Activated CD4-positive, alpha-beta T cell treated with anti-CD3 and anti-CD28 coated beads, Interleukin-2, amount 50 U/mL, for 24 hours (primary cell): ENCODE data around the gene ELOVL5.
A peak's percentile ranks its signal among the peaks of the same experiment; 100 is the strongest.
"Not testable (repeated sequence)": the region's sequence is repeated elsewhere in the genome, so short reads cannot be mapped to it uniquely, and the experiment has no call there.

Experiments
- DNase-seq, 2 donors: peaks; one replicate each; pipeline ENCODE4 v3.0.0-alpha.2; 2020; ENCODE audit warnings: low read depth in 1 of 2, low spot score in 1 of 2

ELOVL5 gene

GRCh38 chr6:53359095-53359842, 10.5 kb upstream of the ELOVL5 start:
- peak; percentile 74 to 82 for DNase-seq

- no peak for DNase-seq
Measured at GRCh38 chr6:53358440-53359094, 9.8 kb upstream of the ELOVL5 start.

GRCh38 chr6:53357576-53358360, 9.0 kb upstream of the ELOVL5 start:
- DNase-seq, result no peak

- no peak for DNase-seq
Measured at GRCh38 chr6:53353624-53354023, 4.9 kb upstream of the ELOVL5 start.

GRCh38 chr6:53352360-53352759, 3.6 kb upstream of the ELOVL5 start:
- DNase-seq, result no peak

- no peak for DNase-seq
Measured at GRCh38 chr6:53349209-53349693, 501 bp upstream of the ELOVL5 start.

- no peak for DNase-seq
Measured at GRCh38 chr6:53347921-53348370, 804 bp downstream of the ELOVL5 start.

- DNase-seq, result no peak
Measured at GRCh38 chr6:53347250-53347920, 1.4 kb downstream of the ELOVL5 start.

- not testable (repeated sequence) for DNase-seq
Measured at GRCh38 chr6:53346049-53346448, 2.7 kb downstream of the ELOVL5 start.

GRCh38 chr6:53344969-53345368, 3.8 kb downstream of the ELOVL5 start:
- DNase-seq, result no peak

GRCh38 chr6:53343092-53343491, 5.7 kb downstream of the ELOVL5 start:
- no peak for DNase-seq

- DNase-seq, result no peak
Measured at GRCh38 chr6:53342217-53342616, 6.5 kb downstream of the ELOVL5 start.

GRCh38 chr6:53340536-53340935, 8.2 kb downstream of the ELOVL5 start:
- no peak for DNase-seq

GRCh38 chr6:53339424-53339823, 9.3 kb downstream of the ELOVL5 start:
- no peak for DNase-seq

GRCh38 chr6:53338304-53338703, 10.4 kb downstream of the ELOVL5 start:
- no peak for DNase-seq

- no peak for DNase-seq
Measured at GRCh38 chr6:53336070-53336469, 12.7 kb downstream of the ELOVL5 start.

GRCh38 chr6:53335224-53335994, 13.3 kb downstream of the ELOVL5 start:
- peak; percentile 35 to 65 for DNase-seq

GRCh38 chr6:53333439-53334408, 15.0 kb downstream of the ELOVL5 start:
- DNase-seq, result no peak

- no peak for DNase-seq
Measured at GRCh38 chr6:53331678-53332077, 17.1 kb downstream of the ELOVL5 start.
